Measurements from ENCODE around the gene ARHGAP42.

DNA sequence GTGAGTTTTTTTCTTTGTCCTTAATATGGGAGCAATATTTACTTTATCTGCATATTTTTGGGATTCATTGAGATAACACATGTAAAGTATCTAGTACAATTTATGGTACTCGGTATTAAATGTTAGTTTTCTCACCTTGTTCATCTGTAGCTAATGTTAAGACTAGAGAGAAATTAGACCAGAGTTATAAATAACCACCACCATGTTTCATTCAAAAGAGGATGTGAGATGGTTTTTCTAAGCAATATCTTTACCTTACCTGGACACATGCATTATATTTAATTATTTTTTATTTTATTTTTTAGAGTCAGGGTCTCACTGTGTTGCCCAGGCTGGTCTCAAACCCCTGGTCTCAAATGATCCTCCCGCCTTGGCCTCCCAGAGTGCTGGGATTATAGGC lies 18.4 kb downstream of the ARHGAP42 start:
- no peak for TF ChIP-seq POLR2A (IDR thresholded peaks at IDR 0.05)
- TF ChIP-seq, protein P1, sequence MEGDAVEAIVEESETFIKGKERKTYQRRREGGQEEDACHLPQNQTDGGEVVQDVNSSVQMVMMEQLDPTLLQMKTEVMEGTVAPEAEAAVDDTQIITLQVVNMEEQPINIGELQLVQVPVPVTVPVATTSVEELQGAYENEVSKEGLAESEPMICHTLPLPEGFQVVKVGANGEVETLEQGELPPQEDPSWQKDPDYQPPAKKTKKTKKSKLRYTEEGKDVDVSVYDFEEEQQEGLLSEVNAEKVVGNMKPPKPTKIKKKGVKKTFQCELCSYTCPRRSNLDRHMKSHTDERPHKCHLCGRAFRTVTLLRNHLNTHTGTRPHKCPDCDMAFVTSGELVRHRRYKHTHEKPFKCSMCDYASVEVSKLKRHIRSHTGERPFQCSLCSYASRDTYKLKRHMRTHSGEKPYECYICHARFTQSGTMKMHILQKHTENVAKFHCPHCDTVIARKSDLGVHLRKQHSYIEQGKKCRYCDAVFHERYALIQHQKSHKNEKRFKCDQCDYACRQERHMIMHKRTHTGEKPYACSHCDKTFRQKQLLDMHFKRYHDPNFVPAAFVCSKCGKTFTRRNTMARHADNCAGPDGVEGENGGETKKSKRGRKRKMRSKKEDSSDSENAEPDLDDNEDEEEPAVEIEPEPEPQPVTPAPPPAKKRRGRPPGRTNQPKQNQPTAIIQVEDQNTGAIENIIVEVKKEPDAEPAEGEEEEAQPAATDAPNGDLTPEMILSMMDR (IDR thresholded peaks at IDR 0.05): no peak
